Mucosa of descending colon (tissue), 3 donors: ENCODE results near the gene CA9. TPM values are rescaled to one million over a fixed set of nuclear protein-coding genes. Genes with fewer than 3 reads are reported as not detected.

Experiments
- ATAC-seq: fragments of 200-7000 bp; cut with Tn5 transposase; one replicate; pipeline ENCODE4 v1.9.1; 2020; ENCODE audit warnings: mild to moderate bottlenecking, moderate library complexity
- DNase-seq, 3 donors: peaks; one replicate each; pipeline ENCODE4 v3.0.0-alpha.2; 2020
- H3K36me3 ChIP-seq: fragments of 200-600 bp; one replicate; pipeline ENCODE4 v1.8.0; 2021; ENCODE audit warnings: low read depth, mild to moderate bottlenecking
- H3K4me1 ChIP-seq: fragments of 200-600 bp; one replicate; pipeline ENCODE4 v1.8.0; 2021; ENCODE audit warnings: low read depth, mild to moderate bottlenecking
- H3K4me3 ChIP-seq: fragments of 200-600 bp; one replicate; pipeline ENCODE4 v1.8.0; 2021; ENCODE audit warnings: mild to moderate bottlenecking
- H3K9me3 ChIP-seq: fragments of 200-600 bp; one replicate; pipeline ENCODE4 v1.8.0; 2021; ENCODE audit warnings: mild to moderate bottlenecking
- CTCF ChIP-seq: fragments of 200-600 bp; IDR thresholded peaks from one replicate; pipeline ENCODE4 v1.8.0; 2022; ENCODE audit warnings: antibody characterized with exemption, mild to moderate bottlenecking
- intact Hi-C, 2 donors: fragments of 100-400 bp; cut with DNase I in 1 of 2; cut with micrococcal nuclease in 1 of 2; formaldehyde crosslinking; loops; one replicate each; pipeline versions ENCODE4 v1.11.0 to v1.11.1; 2022; cut with DNase I, micrococcal nuclease
- total RNA-seq, 3 donors: library from RNA; stranded (reverse); fragmentation: NEBNext Ultra II Directional in 2 of 3; extraction: Animal tissue kit (Norgen Biotek cat#: 25700) in 2 of 3; gene quantifications; one replicate each; pipeline versions ENCODE4 v1.2.1 to v1.2.4, GENCODE V29; 2021 to 2023
- donor health status: DM: no; HTN: no; CAD: no; lungs with moderate emphysema.
- donor health status: DM: no; HTN: no; CAD: no.
- donor health status: DM: no; HTN: yes; CAD: no.

CA9 gene
- total RNA-seq, 3 donors from 2014 or later: 0.61 to 1.7 TPM; not detected in 1

GRCh38 chr9:35675204-35675603 is 1.5 kb downstream of the CA9 start:
- no peak for TF ChIP-seq CTCF
- H3K4me3 ChIP-seq: no peak overlapping the region
- DNase-seq: peak in 1 of 3 donors; percentile 36
- H3K9me3 ChIP-seq: no peaks in the 10 kb centered on the region
- peaks cover 16% of the 10 kb centered on the region for H3K4me1 ChIP-seq
- H3K36me3 ChIP-seq: no peaks in the 10 kb centered on the region
- intact Hi-C loops: no loop called here
- ATAC-seq: peak; percentile 35

GRCh38 chr9:35675732-35676392 is 2.1 kb downstream of the CA9 start:
- DNase-seq: peak; percentile 49 to 75 (median 65)
- H3K4me3 ChIP-seq: no peak overlapping the region
- TF ChIP-seq CTCF: no peak
- H3K4me1 ChIP-seq: peaks cover 16% of the 10 kb centered on the region
- peak; percentile 69 for ATAC-seq
- intact Hi-C loops: no loop called here
- H3K36me3 ChIP-seq: no peaks in the 10 kb centered on the region
- no peaks in the 10 kb centered on the region for H3K9me3 ChIP-seq

- H3K4me3 ChIP-seq: no peak overlapping the region
These were observed 5.4 kb downstream of the CA9 start for GRCh38 chr9:35679091-35679490.

GRCh38 chr9:35679766-35680330 is 6.1 kb downstream of the CA9 start:
- H3K4me1 ChIP-seq: peaks cover 11% of the 10 kb centered on the region

More at GRCh38 chr9:35679091-35679490, 5.4 kb downstream of the CA9 start:
- Histone ChIP-seq H3K9me3 (no peaks in the 10 kb centered on the region), H3K36me3 (no peaks in the 10 kb centered on the region), H3K4me1 (peaks cover 11% of the 10 kb centered on the region)
- intact Hi-C loops: no loop called here
- DNase-seq (peak in 1 of 3 donors; percentile 6), ATAC-seq (no peak)
- no peak for TF ChIP-seq CTCF

GRCh38 chr9:35680331-35681105 is 6.8 kb downstream of the CA9 start:
- intact Hi-C loops: no loop called here
- H3K4me1 ChIP-seq: peaks cover 8% of the 10 kb centered on the region
- H3K4me3 ChIP-seq: no peak overlapping the region
- H3K36me3 ChIP-seq: no peaks in the 10 kb centered on the region
- ATAC-seq: peak; percentile 22
- peak in 1 of 3 donors; percentile 23 for DNase-seq
- no peaks in the 10 kb centered on the region for H3K9me3 ChIP-seq
- TF ChIP-seq CTCF: no peak

More at GRCh38 chr9:35679766-35680330, 6.1 kb downstream of the CA9 start:
- no peak for TF ChIP-seq CTCF
- DNase-seq: peak in 1 of 3 donors; percentile 42
- H3K9me3 ChIP-seq: no peaks in the 10 kb centered on the region
- no peak overlapping the region for H3K4me3 ChIP-seq
- no peaks in the 10 kb centered on the region for H3K36me3 ChIP-seq
- intact Hi-C loops: no loop called here
- no peak for ATAC-seq
